ENCODE data around the gene RYR1.

The RYR1 gene

DNA sequence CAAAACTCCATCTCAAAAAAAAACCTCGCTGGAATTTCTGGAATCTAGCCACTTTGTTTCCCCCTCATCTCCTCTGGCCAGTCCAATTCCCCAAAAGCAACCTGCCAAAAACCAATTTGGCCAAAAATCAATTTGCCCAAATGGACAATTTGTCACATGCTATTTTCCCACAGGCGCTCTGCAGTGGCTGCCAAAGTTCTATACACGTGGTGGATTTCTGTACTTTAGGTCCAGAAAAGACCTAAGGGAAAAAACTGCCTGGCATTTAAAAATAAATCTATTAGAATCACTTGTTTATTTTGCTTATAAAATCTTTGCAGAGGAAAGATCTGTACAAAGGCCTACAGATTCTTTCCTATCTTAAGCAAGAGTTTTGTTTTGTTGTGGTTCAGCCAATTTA lies 104.9 kb downstream of the RYR1 start:
- TF ChIP-seq REST (IDR thresholded peaks at IDR 0.05; ENCODE audit: insufficient replicate concordance, low read depth), result no peak
- no peak for TF ChIP-seq POLR2AphosphoS5 (IDR thresholded peaks at IDR 0.05; ENCODE audit: low read depth)
- TF ChIP-seq GABPA (IDR thresholded peaks at IDR 0.05; ENCODE audit: low read depth), result no peak
- TF ChIP-seq, protein P1, sequence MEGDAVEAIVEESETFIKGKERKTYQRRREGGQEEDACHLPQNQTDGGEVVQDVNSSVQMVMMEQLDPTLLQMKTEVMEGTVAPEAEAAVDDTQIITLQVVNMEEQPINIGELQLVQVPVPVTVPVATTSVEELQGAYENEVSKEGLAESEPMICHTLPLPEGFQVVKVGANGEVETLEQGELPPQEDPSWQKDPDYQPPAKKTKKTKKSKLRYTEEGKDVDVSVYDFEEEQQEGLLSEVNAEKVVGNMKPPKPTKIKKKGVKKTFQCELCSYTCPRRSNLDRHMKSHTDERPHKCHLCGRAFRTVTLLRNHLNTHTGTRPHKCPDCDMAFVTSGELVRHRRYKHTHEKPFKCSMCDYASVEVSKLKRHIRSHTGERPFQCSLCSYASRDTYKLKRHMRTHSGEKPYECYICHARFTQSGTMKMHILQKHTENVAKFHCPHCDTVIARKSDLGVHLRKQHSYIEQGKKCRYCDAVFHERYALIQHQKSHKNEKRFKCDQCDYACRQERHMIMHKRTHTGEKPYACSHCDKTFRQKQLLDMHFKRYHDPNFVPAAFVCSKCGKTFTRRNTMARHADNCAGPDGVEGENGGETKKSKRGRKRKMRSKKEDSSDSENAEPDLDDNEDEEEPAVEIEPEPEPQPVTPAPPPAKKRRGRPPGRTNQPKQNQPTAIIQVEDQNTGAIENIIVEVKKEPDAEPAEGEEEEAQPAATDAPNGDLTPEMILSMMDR (IDR thresholded peaks at IDR 0.05; ENCODE audit: insufficient read depth, low read length), result no peak
- TF ChIP-seq SPI1 (IDR thresholded peaks at IDR 0.05; ENCODE audit: borderline replicate concordance, low read depth), result no peak
- Histone ChIP-seq H3K4me3 (replicated peaks; ENCODE audit: insufficient read depth, low read length) (no peak overlapping the region), H3K27me3 (ENCODE audit: insufficient read depth, poor library complexity, severe bottlenecking) (no peaks in the 10 kb centered on the region), H3K27ac (replicated peaks) (no peak overlapping the region)
- DNase-seq (ENCODE audit: low read depth in 1 of 2, low spot score in 1 of 2), result no peak

DNA sequence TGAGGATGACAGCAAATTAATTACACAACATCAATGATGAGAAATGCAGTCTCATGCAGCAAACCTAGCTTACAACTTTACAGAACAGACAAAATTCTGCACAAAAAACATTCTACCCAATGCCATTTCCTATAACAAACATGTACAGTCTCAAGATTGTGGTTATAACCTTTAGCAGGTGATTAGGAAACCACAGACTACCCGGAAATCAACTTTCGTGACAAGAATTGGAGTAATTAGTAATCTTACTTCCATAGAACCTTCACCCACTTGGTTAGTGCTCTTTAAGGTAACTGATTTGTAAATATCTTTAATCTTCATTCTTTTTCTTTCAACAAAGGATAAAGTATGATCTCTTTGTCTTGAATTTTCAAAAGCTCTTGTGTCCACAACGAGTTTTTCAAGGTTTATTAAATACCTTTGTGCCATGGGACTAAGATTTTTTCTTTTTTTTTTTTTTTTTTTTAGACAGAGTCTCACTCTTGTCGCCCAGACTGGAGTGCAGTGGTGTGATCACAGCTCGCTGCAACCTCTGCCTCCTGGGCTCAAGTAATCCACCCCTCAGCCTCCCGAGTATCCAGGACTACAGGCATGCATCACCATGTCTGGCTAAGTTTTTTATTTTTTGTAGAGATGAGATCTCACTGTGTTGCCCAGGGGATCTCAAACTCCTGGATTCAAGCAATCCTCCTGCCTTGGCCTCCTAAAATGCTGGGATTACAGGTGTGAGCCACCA lies 105.5 kb downstream of the RYR1 start:
- H3K27me3 ChIP-seq (ENCODE audit: insufficient read depth, poor library complexity, severe bottlenecking), result no peaks in the 10 kb centered on the region
- TF ChIP-seq, protein P1 (IDR thresholded peaks at IDR 0.05; ENCODE audit: insufficient read depth, low read length), result no peak
- no peak for TF ChIP-seq POLR2AphosphoS5 (IDR thresholded peaks at IDR 0.05; ENCODE audit: low read depth)
- no peak for TF ChIP-seq GABPA (IDR thresholded peaks at IDR 0.05; ENCODE audit: low read depth)
- TF ChIP-seq SPI1 (IDR thresholded peaks at IDR 0.05; ENCODE audit: borderline replicate concordance, low read depth), result no peak
- TF ChIP-seq REST (IDR thresholded peaks at IDR 0.05; ENCODE audit: insufficient replicate concordance, low read depth), result no peak
- DNase-seq (ENCODE audit: low read depth in 1 of 2, low spot score in 1 of 2), result no peak
- H3K4me3 ChIP-seq (replicated peaks; ENCODE audit: insufficient read depth, low read length), result no peak overlapping the region
- no peak overlapping the region for H3K27ac ChIP-seq (replicated peaks)

DNA sequence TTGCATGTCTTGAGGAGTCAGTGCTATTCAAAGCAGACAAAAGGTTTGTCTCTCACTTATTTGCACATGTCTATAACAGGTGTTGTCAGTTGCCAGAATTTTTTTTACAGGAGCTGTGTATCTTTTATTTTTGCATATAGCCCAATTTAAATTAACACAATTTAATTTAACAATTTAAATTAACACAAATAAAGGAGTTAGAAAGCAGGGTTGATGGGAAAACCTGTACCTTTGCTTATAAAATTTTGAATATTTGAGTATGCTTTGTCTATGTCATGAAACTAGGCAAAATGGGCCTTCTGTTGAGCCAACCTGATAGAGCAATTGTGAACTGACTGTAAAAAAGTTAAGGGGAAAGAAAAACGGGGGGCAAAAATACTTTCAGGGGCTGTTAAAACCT lies 106.3 kb downstream of the RYR1 start:
- H3K27ac ChIP-seq (replicated peaks), result no peak overlapping the region
- no peak for DNase-seq (ENCODE audit: low read depth in 1 of 2, low spot score in 1 of 2)
- TF ChIP-seq SPI1 (IDR thresholded peaks at IDR 0.05; ENCODE audit: borderline replicate concordance, low read depth) (no peak), GABPA (IDR thresholded peaks at IDR 0.05; ENCODE audit: low read depth) (no peak), REST (IDR thresholded peaks at IDR 0.05; ENCODE audit: insufficient replicate concordance, low read depth) (no peak), POLR2AphosphoS5 (IDR thresholded peaks at IDR 0.05; ENCODE audit: low read depth) (no peak)
- TF ChIP-seq, protein P1 (IDR thresholded peaks at IDR 0.05; ENCODE audit: insufficient read depth, low read length), result no peak
- no peak overlapping the region for H3K4me3 ChIP-seq (replicated peaks; ENCODE audit: insufficient read depth, low read length)
- H3K27me3 ChIP-seq (ENCODE audit: insufficient read depth, poor library complexity, severe bottlenecking), result no peaks in the 10 kb centered on the region

Measured in HL-60 (cell line).